CD4-positive, alpha-beta memory T cell (primary cell): ENCODE results near the gene MIB1. TPM values are rescaled to one million over a fixed set of nuclear protein-coding genes. Genes with fewer than 3 reads are reported as not detected.

ENCODE experiments used
- CTCF ChIA-PET: fragments of 350-600 bp; sonication (Branson Sonifier 250); formaldehyde crosslinking; loops from one replicate; lab custom pipeline; 2021; ENCODE audit warnings: inconsistent platforms; ENCODE audit not compliant: partially characterized antibody; lab: Charles Lee
- POLR2A ChIA-PET: fragments of 350-600 bp; sonication (Branson Sonifier 250); formaldehyde crosslinking; loops from one replicate; lab custom pipeline; 2021; ENCODE audit not compliant: partially characterized antibody; lab: Charles Lee
- DNase-seq, 5 donors: peaks; one replicate each; pipeline versions ENCODE4 v3.0.0 to v3.0.0-alpha.2; 2020 to 2022; ENCODE audit warnings: mixed read lengths in 1 of 5
- H3K27ac ChIP-seq: one replicate; pipeline ENCODE4 v1.7.0; 2013; ENCODE audit warnings: low read depth, low read length
- H3K27me3 ChIP-seq: 2 replicates; pipeline ENCODE4 v1.7.0; 2013; ENCODE audit warnings: mild to moderate bottlenecking, low read length, moderate library complexity; ENCODE audit not compliant: insufficient read depth
- H3K36me3 ChIP-seq: 2 replicates; pipeline ENCODE4 v1.7.0; 2013; ENCODE audit warnings: mild to moderate bottlenecking, low read length, moderate library complexity; ENCODE audit not compliant: insufficient read depth
- H3K4me1 ChIP-seq: 2 replicates; pipeline ENCODE4 v1.7.0; 2013; ENCODE audit warnings: mild to moderate bottlenecking, low read length, moderate library complexity; ENCODE audit not compliant: insufficient read depth
- H3K4me3 ChIP-seq, 2 donors: one replicate each; pipeline ENCODE4 v1.7.0; 2013; ENCODE audit warnings: low read length in 2 of 2, mild to moderate bottlenecking in 1 of 2
- H3K9me3 ChIP-seq, 2 donors: one replicate each; pipeline ENCODE4 v1.7.0; 2013; ENCODE audit warnings: low read length in 2 of 2, control low read depth in 1 of 2; ENCODE audit not compliant: control insufficient read depth in 1 of 2
- H3K27ac Mint-ChIP-seq, 7 donors: one replicate each; pipeline ENCODE4 v1.8.0; 2020 to 2021; ENCODE audit warnings: mixed read lengths in 7 of 7, mild to moderate bottlenecking in 6 of 7, inconsistent platforms in 3 of 7, moderate library complexity in 3 of 7
- H3K27me3 Mint-ChIP-seq, 2 donors: one replicate each; pipeline ENCODE4 v1.8.0; 2020 to 2021; ENCODE audit warnings: mixed read lengths in 2 of 2
- H3K36me3 Mint-ChIP-seq, 2 donors: one replicate each; pipeline ENCODE4 v1.8.0; 2020 to 2021; ENCODE audit warnings: mixed read lengths in 2 of 2, inconsistent platforms in 1 of 2, mild to moderate bottlenecking in 1 of 2
- H3K4me1 Mint-ChIP-seq, 4 donors: one replicate each; pipeline ENCODE4 v1.8.0; 2020 to 2021; ENCODE audit warnings: mixed read lengths in 4 of 4, mild to moderate bottlenecking in 1 of 4
- H3K4me3 Mint-ChIP-seq, 8 donors: one replicate each; pipeline ENCODE4 v1.8.0; 2020 to 2021; ENCODE audit warnings: mixed read lengths in 8 of 8, mild to moderate bottlenecking in 7 of 8, moderate library complexity in 6 of 8, inconsistent platforms in 3 of 8
- H3K9me3 Mint-ChIP-seq, 8 donors: one replicate each; pipeline ENCODE4 v1.8.0; 2020 to 2021; ENCODE audit warnings: mixed read lengths in 8 of 8, mild to moderate bottlenecking in 5 of 8, inconsistent platforms in 3 of 8, moderate library complexity in 1 of 8
- intact Hi-C: fragments of 100-400 bp; cut with micrococcal nuclease; formaldehyde crosslinking; loops from one replicate; pipeline ENCODE4 v1.15.1; 2023
- polyA plus RNA-seq, 2 donors: library from polyadenylated mRNA; unstranded; fragments of 300-500 nt; fragmentation: Illumina TruSeq; gene quantifications; one replicate each; pipeline ENCODE4 v1.2.3, GENCODE V29; 2021
- total RNA-seq, 2 experiments: library from RNA; stranded (reverse); gene quantifications; one replicate each; pipeline ENCODE4 v1.2.3, GENCODE V29; 2021

Gene MIB1
- total and polyA plus RNA-seq, 4 experiments from 2014 or later, result 6.7 to 39.0 (median 22.6) TPM

- peaks cover 14% of the 10 kb centered on the region in 2 donors for H3K27me3 Mint-ChIP-seq
- no peak overlapping the region for H3K4me3 Mint-ChIP-seq
- H3K4me1 ChIP-seq, result no peaks in the 10 kb centered on the region
- H3K4me3 ChIP-seq, result no peak overlapping the region
- DNase-seq, result no peak
- no peaks in the 10 kb centered on the region for H3K27me3 ChIP-seq
- H3K36me3 Mint-ChIP-seq, result no peaks in the 10 kb centered on the region
- no peak overlapping the region for H3K27ac ChIP-seq
- H3K36me3 ChIP-seq, result no peaks in the 10 kb centered on the region
- POLR2A ChIA-PET, result no interaction called here
- CTCF ChIA-PET, result interaction anchor here (0.7 kb wide), 1 partner anchor 1523 kb away, joined by 3 read pairs; no protein-coding TSS in a partner anchor
- no peak overlapping the region for H3K27ac Mint-ChIP-seq
- no peaks in the 10 kb centered on the region for H3K9me3 Mint-ChIP-seq
- intact Hi-C loops, result no loop called here
- H3K4me1 Mint-ChIP-seq, result peaks cover 0 to 7% (median 1%) of the 10 kb centered on the region in 4 donors
- no peaks in the 10 kb centered on the region for H3K9me3 ChIP-seq
These were observed 160.9 kb downstream of the MIB1 start for GRCh38 chr18:21901423-21901945.

DNA sequence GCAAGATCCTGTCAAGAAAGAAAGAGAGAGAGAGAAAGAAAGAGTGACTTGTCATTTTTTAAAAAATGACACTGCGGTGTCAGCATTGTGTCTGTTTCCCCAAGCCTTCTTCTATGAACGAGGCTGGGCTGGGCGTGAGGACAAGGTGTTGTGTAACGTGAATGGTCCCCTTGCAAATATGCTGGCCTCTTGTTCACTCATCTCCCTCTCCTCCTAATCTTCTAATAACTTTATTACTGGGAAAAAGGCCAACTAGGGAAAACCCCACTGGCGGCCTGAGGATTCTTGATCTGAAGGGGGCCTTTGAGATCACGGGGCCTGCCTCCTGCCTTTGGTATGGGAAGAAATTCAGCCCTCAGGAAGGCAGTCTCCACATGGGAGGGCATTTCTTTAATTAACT, 163.1 kb downstream of the MIB1 start:
- H3K27me3 ChIP-seq, result no peaks in the 10 kb centered on the region
- DNase-seq, result no peak
- ChIA-PET POLR2A (no interaction called here), CTCF (no interaction called here)
- H3K27ac Mint-ChIP-seq, result no peak overlapping the region
- H3K9me3 ChIP-seq, result no peaks in the 10 kb centered on the region
- peaks cover 9 to 10% of the 10 kb centered on the region in 2 donors for H3K27me3 Mint-ChIP-seq
- intact Hi-C loops, result no loop called here
- H3K36me3 ChIP-seq, result no peaks in the 10 kb centered on the region
- no peak overlapping the region for H3K4me3 Mint-ChIP-seq
- no peak overlapping the region for H3K27ac ChIP-seq
- no peaks in the 10 kb centered on the region for H3K9me3 Mint-ChIP-seq
- H3K4me3 ChIP-seq, result no peak overlapping the region
- no peaks in the 10 kb centered on the region for H3K4me1 Mint-ChIP-seq
- no peaks in the 10 kb centered on the region for H3K36me3 Mint-ChIP-seq
- no peaks in the 10 kb centered on the region for H3K4me1 ChIP-seq

- Histone ChIP-seq H3K9me3 (no peaks in the 10 kb centered on the region), H3K4me1 (no peaks in the 10 kb centered on the region), H3K36me3 (no peaks in the 10 kb centered on the region), H3K27ac (no peak overlapping the region), H3K4me3 (no peak overlapping the region), H3K27me3 (no peaks in the 10 kb centered on the region)
- Mint-ChIP-seq H3K4me1 (no peaks in the 10 kb centered on the region), H3K9me3 (no peaks in the 10 kb centered on the region), H3K36me3 (no peaks in the 10 kb centered on the region), H3K27me3 (peaks cover 11% of the 10 kb centered on the region in 2 donors), H3K4me3 (no peak overlapping the region), H3K27ac (no peak overlapping the region)
- POLR2A ChIA-PET, result no interaction called here
- intact Hi-C loops, result no loop called here
- DNase-seq, result no peak
- CTCF ChIA-PET, result no interaction called here
These were observed 164.3 kb downstream of the MIB1 start for GRCh38 chr18:21904856-21905255.

DNA sequence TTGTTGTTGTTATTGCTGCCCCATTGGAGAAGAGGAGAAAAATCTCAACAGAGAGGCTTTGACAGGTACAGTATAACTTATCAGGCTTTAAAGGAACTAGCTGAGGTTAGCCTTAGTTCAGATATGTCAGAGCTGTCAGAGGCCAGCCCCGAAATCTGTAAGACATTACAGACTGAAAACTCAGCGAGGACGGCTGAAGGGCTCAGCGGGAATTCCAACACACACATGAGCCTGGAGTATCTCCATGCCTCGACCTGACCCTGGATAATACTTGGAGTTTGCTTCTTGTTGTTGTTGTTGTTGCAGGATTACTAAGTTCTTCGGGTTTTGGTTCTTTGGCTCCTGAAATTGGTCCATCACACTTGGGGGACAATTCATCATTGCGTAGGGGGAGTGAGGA, 166.9 kb downstream of the MIB1 start:
- no peaks in the 10 kb centered on the region for H3K4me1 Mint-ChIP-seq
- Histone ChIP-seq H3K27ac (no peak overlapping the region), H3K4me3 (no peak overlapping the region), H3K27me3 (no peaks in the 10 kb centered on the region), H3K36me3 (no peaks in the 10 kb centered on the region), H3K9me3 (no peaks in the 10 kb centered on the region), H3K4me1 (no peaks in the 10 kb centered on the region)
- H3K4me3 Mint-ChIP-seq, result no peak overlapping the region
- H3K27me3 Mint-ChIP-seq, result peaks cover 11 to 19% of the 10 kb centered on the region in 2 donors
- H3K9me3 Mint-ChIP-seq, result no peaks in the 10 kb centered on the region
- CTCF ChIA-PET, result no interaction called here
- peak overlapping the region in 1 of 7 donors; percentile 32 for H3K27ac Mint-ChIP-seq
- H3K36me3 Mint-ChIP-seq, result no peaks in the 10 kb centered on the region
- DNase-seq, result no peak
- POLR2A ChIA-PET, result no interaction called here
- intact Hi-C loops, result no loop called here

DNA sequence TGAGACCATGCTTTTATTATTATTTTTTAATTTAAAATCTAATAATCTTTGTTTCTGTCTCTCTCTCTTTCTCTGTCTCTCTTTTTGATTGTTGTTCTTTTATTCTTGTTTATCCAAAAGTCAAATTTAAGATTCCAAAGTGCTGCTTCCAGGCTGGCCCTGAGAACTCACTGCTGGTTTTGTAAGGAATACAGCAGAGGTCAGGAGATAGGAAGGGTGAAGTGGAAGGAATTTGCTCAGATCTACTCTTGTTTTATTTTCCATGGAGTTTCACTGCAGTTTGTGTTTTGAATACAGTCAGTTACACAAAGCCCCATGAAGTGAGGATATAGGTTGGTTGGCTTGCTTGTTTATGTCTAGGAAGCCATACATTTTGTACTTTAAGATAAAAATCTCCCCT, 168.1 kb downstream of the MIB1 start:
- POLR2A ChIA-PET, result no interaction called here
- H3K4me1 Mint-ChIP-seq, result no peaks in the 10 kb centered on the region
- H3K27me3 Mint-ChIP-seq, result peaks cover 11 to 17% of the 10 kb centered on the region in 2 donors
- no peaks in the 10 kb centered on the region for H3K4me1 ChIP-seq
- DNase-seq, result no peak
- H3K36me3 ChIP-seq, result no peaks in the 10 kb centered on the region
- H3K4me3 ChIP-seq, result no peak overlapping the region
- intact Hi-C loops, result no loop called here
- no peaks in the 10 kb centered on the region for H3K27me3 ChIP-seq
- H3K36me3 Mint-ChIP-seq, result no peaks in the 10 kb centered on the region
- H3K9me3 ChIP-seq, result no peaks in the 10 kb centered on the region
- H3K27ac Mint-ChIP-seq, result no peak overlapping the region
- no peaks in the 10 kb centered on the region for H3K9me3 Mint-ChIP-seq
- CTCF ChIA-PET, result interaction anchor here (0.6 kb wide), 1 partner anchor 327 kb away, joined by 3 read pairs; no protein-coding TSS in a partner anchor
- H3K4me3 Mint-ChIP-seq, result no peak overlapping the region
- no peak overlapping the region for H3K27ac ChIP-seq

GRCh38 chr18:21910906-21911305, 170.3 kb downstream of the MIB1 start:
- ChIA-PET POLR2A (no interaction called here), CTCF (no interaction called here)
- DNase-seq, result no peak
- no peak overlapping the region for H3K27ac Mint-ChIP-seq
- no peaks in the 10 kb centered on the region for H3K27me3 ChIP-seq
- H3K9me3 Mint-ChIP-seq, result peaks cover 0 to under 1% (median 0%) of the 10 kb centered on the region in 8 donors
- no peaks in the 10 kb centered on the region for H3K4me1 ChIP-seq
- no peak overlapping the region for H3K4me3 ChIP-seq
- H3K4me3 Mint-ChIP-seq, result no peak overlapping the region
- peaks cover 7 to 15% of the 10 kb centered on the region in 2 donors for H3K27me3 Mint-ChIP-seq
- H3K27ac ChIP-seq, result no peak overlapping the region
- no peaks in the 10 kb centered on the region for H3K36me3 ChIP-seq
- no peaks in the 10 kb centered on the region for H3K36me3 Mint-ChIP-seq
- no peaks in the 10 kb centered on the region for H3K9me3 ChIP-seq
- no peaks in the 10 kb centered on the region for H3K4me1 Mint-ChIP-seq
- intact Hi-C loops, result no loop called here

DNA sequence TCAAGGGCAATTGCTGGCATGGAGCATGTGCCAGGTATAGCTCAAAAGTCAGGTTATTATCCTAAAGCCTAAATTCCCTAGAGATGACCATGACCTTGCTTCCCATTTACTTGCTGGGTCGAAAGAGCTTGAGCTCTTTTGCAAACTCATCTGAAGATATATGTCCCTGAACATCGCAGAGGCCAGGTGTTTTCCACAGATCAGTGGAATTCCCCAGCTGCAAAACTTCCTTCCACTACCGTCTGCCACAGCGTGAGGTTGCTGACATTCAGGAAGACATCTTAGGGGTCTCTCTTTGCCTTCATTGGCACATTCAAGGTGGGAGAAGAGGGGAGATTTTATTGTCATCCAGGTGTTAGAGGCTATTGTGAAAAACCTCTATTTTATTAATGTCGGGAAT, 171.0 kb downstream of the MIB1 start:
- CTCF ChIA-PET, result no interaction called here
- Mint-ChIP-seq H3K27ac (no peak overlapping the region), H3K9me3 (peaks cover 0 to 2% (median 0%) of the 10 kb centered on the region in 8 donors), H3K27me3 (peaks cover 7 to 15% of the 10 kb centered on the region in 2 donors), H3K4me3 (no peak overlapping the region), H3K36me3 (no peaks in the 10 kb centered on the region), H3K4me1 (no peaks in the 10 kb centered on the region)
- intact Hi-C loops, result no loop called here
- no peak overlapping the region for H3K4me3 ChIP-seq
- H3K4me1 ChIP-seq, result no peaks in the 10 kb centered on the region
- no peak overlapping the region for H3K27ac ChIP-seq
- no peak for DNase-seq
- H3K27me3 ChIP-seq, result no peaks in the 10 kb centered on the region
- POLR2A ChIA-PET, result no interaction called here
- no peaks in the 10 kb centered on the region for H3K9me3 ChIP-seq
- no peaks in the 10 kb centered on the region for H3K36me3 ChIP-seq
